SK-N-DZ (cell line): ENCODE results near the gene VMA21. TPM values are rescaled to one million over a fixed set of nuclear protein-coding genes. Genes with fewer than 3 reads are reported as not detected.

Source experiments
- DNase-seq: peaks from one replicate; pipeline ENCODE4 v3.0.0-alpha.2; 2015; ENCODE audit warnings: low spot score
- polyA plus RNA-seq, 2 experiments: library from polyadenylated mRNA; depleted of rRNA; stranded (reverse); fragments of >200 nt; gene quantifications; 2 replicates each; pipeline ENCODE4 v1.2.3, GENCODE V29; 2014

VMA21 gene, protein sequence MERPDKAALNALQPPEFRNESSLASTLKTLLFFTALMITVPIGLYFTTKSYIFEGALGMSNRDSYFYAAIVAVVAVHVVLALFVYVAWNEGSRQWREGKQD
- polyA plus RNA-seq (2014; cell fraction: cytosol; rRNA removed): 62.3 and 65.0 TPM in 2 replicates
- polyA plus RNA-seq (2014; cell fraction: nucleus; rRNA removed): 12.2 and 15.0 TPM in 2 replicates

DNA sequence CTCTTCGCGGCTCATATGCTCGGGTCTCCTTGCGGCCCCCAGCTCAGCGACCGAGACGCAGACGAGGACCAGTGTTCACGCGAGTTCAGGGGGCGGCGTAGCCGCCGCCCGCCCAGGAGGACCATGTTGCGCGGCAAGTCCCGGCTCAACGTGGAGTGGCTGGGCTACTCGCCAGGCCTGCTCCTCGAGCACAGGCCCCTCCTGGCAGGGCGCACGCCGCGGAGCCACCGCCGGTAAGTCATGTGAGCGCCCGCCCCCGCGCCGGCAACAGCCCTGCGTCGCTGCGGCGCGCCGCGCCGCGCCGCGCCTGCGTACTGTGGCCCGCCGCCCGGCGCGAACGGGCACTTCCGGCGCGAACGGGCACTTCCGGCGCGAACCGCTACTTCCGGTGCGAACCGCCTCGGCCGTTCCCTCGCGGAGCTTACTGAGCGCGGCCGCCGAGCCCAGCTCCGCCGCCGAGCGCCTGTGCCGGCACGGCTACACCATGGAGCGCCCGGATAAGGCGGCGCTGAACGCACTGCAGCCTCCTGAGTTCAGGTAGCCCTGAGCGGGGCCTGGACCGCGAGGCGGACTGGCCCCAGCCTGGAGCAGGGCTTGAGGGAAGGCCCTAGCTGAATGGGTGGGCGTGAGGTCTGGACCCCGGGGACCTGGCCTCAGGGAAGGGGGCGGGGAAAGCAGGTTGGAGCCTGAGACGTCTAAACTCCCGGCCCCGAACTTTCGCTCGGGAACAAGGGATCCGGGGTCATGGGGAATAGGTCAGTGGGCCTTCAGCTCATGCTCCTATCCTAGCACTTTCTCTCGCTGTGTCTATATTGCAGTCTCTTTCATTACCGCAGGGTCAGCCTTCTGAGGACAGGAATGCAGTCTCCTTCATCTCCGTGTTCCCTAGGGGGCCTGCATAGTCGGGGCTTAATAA lies at the start of gene VMA21:
Gene VMA21 (plus strand): TSS at position 382 of the 916 bp plus-strand sequence. CDS start 103 bp downstream, at position 485.
- DNase-seq: peak; percentile 76

GRCh38 chrX:151359341-151359740 lies 37.7 kb upstream of the VMA21 start:
- peak; percentile 2 for DNase-seq

DNA sequence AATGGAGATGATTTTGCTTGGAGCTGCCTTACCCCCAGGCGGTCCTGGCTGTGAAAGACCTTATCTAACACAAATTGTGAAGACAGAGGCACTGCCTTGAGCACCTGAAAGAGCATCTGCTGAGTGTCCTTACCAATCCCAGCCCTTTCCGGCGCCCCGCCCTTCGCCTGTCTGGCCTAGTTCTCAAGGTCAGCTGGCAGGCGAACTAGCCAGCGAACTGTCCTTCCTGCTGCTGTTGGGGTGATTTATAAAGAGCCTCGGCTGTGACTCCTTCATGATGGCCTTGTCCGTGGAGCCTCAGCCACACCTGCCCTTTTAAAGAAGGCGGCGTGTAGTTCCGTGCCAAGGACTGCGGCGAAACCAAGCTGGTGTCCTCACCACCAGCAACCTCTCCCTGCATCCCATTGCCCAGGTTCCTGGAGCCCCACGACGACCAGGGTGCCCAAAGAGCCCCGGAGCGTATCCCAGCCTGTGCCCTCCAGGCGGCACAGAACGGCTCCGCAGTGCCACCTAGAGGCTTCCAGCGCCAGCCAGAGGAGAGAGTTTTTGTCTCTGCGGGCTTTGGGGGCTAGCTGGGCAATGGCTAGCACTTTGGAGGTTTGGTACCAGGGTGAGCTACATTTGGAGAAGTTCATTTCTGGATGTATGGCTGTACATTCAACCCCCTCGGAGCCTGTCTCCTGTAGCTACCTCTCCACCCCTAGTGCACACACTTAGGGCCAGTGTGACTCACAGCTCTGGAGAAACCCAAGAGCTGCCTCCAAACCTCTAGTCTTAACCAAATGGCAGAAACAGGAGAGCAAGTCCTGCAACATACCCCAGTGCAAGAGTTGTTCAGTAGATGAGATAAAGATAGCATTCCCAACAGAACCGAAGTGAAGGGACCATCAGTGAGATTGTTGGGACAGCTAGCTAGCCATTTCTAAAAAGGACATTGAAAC lies 36.8 kb upstream of the VMA21 start:
- DNase-seq: peak; percentile 35

GRCh38 chrX:151363316-151363715 lies 33.7 kb upstream of the VMA21 start:
- no peak for DNase-seq

DNA sequence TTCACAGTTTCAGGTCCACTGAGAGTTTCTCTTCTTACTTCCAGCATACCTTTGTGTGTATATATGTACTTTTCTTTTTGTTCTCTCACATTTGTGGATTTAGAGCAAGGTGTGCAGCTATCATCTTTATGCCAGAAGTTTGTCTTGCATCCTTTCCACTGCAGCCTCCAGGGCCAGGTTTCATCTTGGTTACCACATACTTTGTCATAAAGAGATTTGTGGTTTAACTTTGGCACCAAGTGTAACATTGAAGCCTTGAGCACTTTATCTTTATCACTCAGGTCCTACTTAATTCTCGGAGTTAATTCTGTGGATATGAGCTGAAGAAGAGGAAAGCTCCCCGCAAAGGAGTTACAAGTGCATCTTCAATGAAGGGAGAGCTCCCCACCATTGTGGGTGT lies 31.4 kb upstream of the VMA21 start:
- no peak for DNase-seq

- peak; percentile 16 for DNase-seq
Observed at GRCh38 chrX:151370906-151371305, 26.1 kb upstream of the VMA21 start.

DNA sequence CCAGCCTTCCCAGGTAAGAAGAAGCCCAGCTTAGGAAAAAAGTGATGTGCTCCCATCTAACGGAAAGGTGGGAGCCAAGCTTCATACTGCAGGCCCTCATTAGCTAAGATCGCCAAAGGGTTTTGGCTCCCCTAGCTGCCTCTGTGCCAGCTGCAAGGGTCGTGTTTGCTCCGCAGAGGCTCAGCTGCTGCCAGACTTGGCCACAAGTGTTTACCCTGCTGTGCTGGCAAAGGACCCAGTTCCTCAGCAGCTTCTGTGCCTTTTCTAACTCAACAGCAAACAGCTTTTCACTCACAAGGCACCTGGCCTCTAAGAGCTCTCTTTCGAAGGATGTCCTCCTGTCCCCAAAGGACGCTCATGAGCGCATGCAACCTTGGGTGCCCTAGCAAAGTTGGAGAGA lies 12.2 kb upstream of the VMA21 start:
- no peak for DNase-seq

DNA sequence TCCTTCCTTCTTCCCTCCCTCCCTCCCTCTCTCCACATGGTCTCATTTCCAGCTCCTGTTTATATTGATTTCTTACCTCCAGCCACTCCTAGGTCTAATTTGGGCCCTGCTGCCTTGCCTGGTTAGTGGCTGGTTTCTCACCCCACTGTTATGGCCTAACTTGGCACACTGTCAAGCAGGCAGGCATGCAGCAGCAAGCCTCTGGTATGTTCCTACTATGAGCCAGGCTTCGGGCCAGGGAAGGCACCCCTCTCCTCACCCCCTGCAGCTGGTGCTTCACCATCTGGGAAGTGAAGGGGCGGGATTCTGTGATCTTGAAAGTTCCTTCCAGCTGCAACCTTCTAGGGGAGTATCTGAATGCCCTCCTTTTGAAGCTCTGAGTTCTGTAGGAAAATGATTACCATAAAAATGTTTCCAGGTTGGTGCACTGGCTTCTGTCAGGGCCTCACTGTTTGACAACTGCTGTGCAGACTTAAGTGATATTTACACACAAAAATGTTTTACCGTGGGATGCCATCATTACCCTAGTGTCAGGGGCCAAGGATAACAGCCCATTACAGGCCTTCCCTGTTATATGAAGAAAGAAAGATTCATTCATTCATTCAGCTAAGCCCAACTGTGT lies 10.1 kb upstream of the VMA21 start:
- DNase-seq: no peak

- DNase-seq: no peak
Observed at GRCh38 chrX:151391722-151392121, 5.3 kb upstream of the VMA21 start.

GRCh38 chrX:151393514-151393913 lies 3.5 kb upstream of the VMA21 start:
- no peak for DNase-seq

- DNase-seq: peak; percentile 33
Observed at GRCh38 chrX:151396042-151396824, 773 bp upstream of the VMA21 start.

- no peak for DNase-seq
Observed at GRCh38 chrX:151397741-151398070, 700 bp downstream of the VMA21 start.

GRCh38 chrX:151398346-151398745 lies 1.3 kb downstream of the VMA21 start:
- DNase-seq: no peak

GRCh38 chrX:151402719-151403390 lies 5.8 kb downstream of the VMA21 start:
- no peak for DNase-seq

DNA sequence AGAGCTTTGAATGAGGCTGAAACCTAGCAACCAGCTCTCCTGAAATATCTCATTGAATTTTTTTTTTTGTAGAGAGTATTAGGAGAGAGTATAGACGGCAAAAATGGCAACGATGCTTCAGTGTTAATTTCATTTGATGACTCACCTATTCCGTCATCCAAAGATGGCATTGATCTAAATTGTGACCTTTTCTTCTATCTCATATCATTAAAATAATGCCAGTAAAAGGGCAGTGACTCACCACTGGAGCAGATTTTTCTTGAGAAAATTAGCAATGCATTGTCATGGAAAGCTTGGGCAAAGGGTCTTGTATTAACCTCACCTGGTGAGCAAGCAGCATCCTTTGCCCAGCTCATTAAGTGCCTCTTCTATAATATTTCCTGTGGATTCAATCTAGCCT lies 19.6 kb downstream of the VMA21 start:
- no peak for DNase-seq

GRCh38 chrX:151419782-151420181 lies 22.8 kb downstream of the VMA21 start:
- no peak for DNase-seq

DNA sequence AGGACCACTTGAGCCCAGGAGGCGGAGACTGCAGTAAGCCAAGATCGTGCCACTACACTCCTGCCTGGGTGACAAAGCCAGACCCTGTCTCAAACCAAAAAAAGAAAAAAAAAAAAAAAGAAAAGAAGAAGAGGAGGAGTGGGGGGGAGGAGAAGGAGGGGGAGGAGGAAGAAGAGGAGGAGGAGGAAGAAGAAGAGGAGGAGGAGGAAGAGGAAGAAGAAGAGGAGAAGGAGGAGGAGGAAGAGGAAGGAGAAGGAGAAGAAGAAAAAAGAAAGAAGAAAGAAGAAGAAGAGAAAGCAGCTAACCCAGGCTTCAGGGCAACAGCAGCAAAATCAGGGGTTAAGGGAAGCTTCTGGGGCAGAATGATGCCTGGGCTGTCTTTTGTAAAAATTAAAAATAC lies 27.5 kb downstream of the VMA21 start:
- DNase-seq: no peak

DNA sequence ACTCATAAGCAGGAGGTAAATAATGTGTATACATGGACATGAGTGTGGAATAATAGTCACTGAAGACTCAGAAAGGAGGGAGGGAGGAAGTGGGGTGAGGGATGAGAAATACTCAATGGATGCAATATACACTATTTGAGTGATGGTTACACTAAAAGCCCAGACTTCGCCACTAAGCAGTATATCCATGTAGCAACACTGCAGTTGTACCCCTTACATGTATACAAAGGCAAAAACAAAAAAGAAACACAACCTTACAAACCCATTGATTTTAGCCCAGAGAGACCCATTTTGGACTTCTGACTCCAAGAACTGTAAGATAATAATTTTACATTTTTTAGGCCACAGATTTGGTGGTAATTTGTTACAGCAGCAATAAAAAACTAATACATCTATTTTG lies 51.5 kb downstream of the VMA21 start:
- no peak for DNase-seq

DNA sequence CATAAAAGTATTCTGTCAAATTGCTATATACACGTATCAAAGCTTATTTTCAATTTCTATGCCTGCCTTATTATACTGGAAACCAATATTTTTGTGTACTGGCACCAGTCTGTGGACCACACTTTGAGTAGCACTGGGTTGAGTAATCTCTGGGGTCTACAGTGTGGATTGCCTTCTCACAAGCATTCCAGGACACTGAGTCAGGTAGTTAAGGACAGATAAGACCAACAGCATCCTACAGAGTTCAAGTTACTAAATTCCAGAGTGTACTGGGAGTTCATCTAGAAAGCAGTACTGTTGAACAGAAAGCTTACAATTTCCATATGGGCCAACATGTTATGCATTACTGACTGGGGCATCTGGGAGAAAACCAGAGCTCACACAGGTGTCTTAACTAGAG lies 61.8 kb downstream of the VMA21 start:
- no peak for DNase-seq
